GM12878 (cell line): ENCODE results near the gene CALY. TPM values are rescaled to one million over a fixed set of nuclear protein-coding genes. Genes with fewer than 3 reads are reported as not detected.

Experiments
- BHLHE40 ChIP-seq, 2 experiments: fragments of 450-650 bp in 1 of 2; IDR thresholded peaks; 2 replicates each; pipeline ENCODE4 v1.6.1; 2011 to 2017; ENCODE audit warnings: low read depth in 2 of 2, borderline replicate concordance in 1 of 2, improper control_type of control experiment in 1 of 2, low read length in 1 of 2, mild to moderate bottlenecking in 1 of 2
- CBFB ChIP-seq: IDR thresholded peaks from 2 replicates; pipeline ENCODE4 v1.6.1; 2016; ENCODE audit warnings: antibody characterized with exemption, low read depth
- ELK1 ChIP-seq: IDR thresholded peaks from 2 replicates; pipeline ENCODE4 v1.6.1; 2012; ENCODE audit warnings: low read depth, low read length, improper control_type of control experiment
- EZH2 ChIP-seq: IDR thresholded peaks from 2 replicates; pipeline ENCODE4 v1.6.1; 2012; ENCODE audit warnings: low read depth, mild to moderate bottlenecking, control low read depth, inconsistent platforms, low read length, borderline replicate concordance; ENCODE audit not compliant: control insufficient read depth
- HDGF ChIP-seq: fragments of 450-650 bp; IDR thresholded peaks from 2 replicates; pipeline ENCODE4 v1.6.1; 2016; ENCODE audit warnings: antibody characterized with exemption
- KDM1A ChIP-seq: fragments of 200-600 bp; sonication (generic); IDR thresholded peaks from 2 replicates; pipeline ENCODE4 v1.6.1; 2016; ENCODE audit warnings: borderline replicate concordance
- MXI1 ChIP-seq: fragments of 150-350 bp; IDR thresholded peaks from 2 replicates; pipeline ENCODE4 v1.6.1; 2011; ENCODE audit warnings: low read depth, mild to moderate bottlenecking, inconsistent platforms, low read length, improper control_type of control experiment
- NFIC ChIP-seq: IDR thresholded peaks from 2 replicates; pipeline ENCODE4 v1.6.1; 2012; ENCODE audit warnings: low read depth, mild to moderate bottlenecking, inconsistent platforms, low read length, moderate library complexity
- NKRF ChIP-seq: fragments of 450-650 bp; conservative IDR thresholded peaks from 2 replicates; pipeline ENCODE4 v1.6.1; 2017; ENCODE audit warnings: mild to moderate bottlenecking, moderate library complexity
- NR2C1 ChIP-seq: fragments of 450-650 bp; IDR thresholded peaks from 2 replicates; pipeline ENCODE4 v1.6.1; 2017; ENCODE audit warnings: antibody characterized with exemption, mild to moderate bottlenecking, moderate library complexity
- PRDM15 ChIP-seq: fragments of 450-650 bp; formaldehyde crosslinking; IDR thresholded peaks from 2 replicates; pipeline ENCODE4 v1.4.0; 2020; ENCODE audit warnings: mild to moderate bottlenecking, moderate library complexity
- REST ChIP-seq: IDR thresholded peaks from 2 replicates; pipeline ENCODE4 v1.6.1; 2012; ENCODE audit warnings: mild to moderate bottlenecking, low read depth, low read length
- SMAD5 ChIP-seq: IDR thresholded peaks from 2 replicates; pipeline ENCODE4 v1.6.1; 2016; ENCODE audit warnings: antibody characterized with exemption, low read depth
- SMARCA5 ChIP-seq: fragments of 450-650 bp; IDR thresholded peaks from 2 replicates; pipeline ENCODE4 v1.6.1; 2017; ENCODE audit warnings: mild to moderate bottlenecking
- SP1 ChIP-seq: IDR thresholded peaks from one replicate; pipeline ENCODE4 v1.6.1; 2011; ENCODE audit warnings: low read depth, low read length
- SREBF1 ChIP-seq: IDR thresholded peaks from 2 replicates; pipeline ENCODE4 v1.6.1; 2012; ENCODE audit warnings: mild to moderate bottlenecking, low read length
- SRF ChIP-seq, 2 experiments: IDR thresholded peaks; 2 replicates each; pipeline ENCODE4 v1.6.1; 2011; ENCODE audit warnings: low read depth in 2 of 2, low read length in 2 of 2, mild to moderate bottlenecking in 1 of 2, moderate library complexity in 1 of 2
- STAT3 ChIP-seq: IDR thresholded peaks from 2 replicates; pipeline ENCODE4 v1.6.1; 2011; ENCODE audit warnings: low read depth, low read length, improper control_type of control experiment
- SUZ12 ChIP-seq: fragments of 200-600 bp; sonication (generic); IDR thresholded peaks from one replicate; pipeline ENCODE4 v1.6.1; 2018; ENCODE audit warnings: antibody characterized with exemption, mild to moderate bottlenecking; ENCODE audit not compliant: unreplicated experiment
- YY1 ChIP-seq: IDR thresholded peaks from 2 replicates; pipeline ENCODE4 v1.6.1; 2011; ENCODE audit warnings: low read depth, mild to moderate bottlenecking, low read length
- ZNF217 ChIP-seq: fragments of 450-650 bp; IDR thresholded peaks from 2 replicates; pipeline ENCODE4 v1.6.1; 2017; ENCODE audit warnings: antibody characterized with exemption, mild to moderate bottlenecking
- polyA plus RNA-seq, 11 experiments: library from polyadenylated mRNA; depleted of rRNA in 4 of 11; unstranded in 6 of 11; stranded (reverse) in 5 of 11; fragments of >200 nt; fragmentation: Nextera tagmentation in 4 of 11; fragmentation: Illumina TruSeq in 1 of 11; extraction: Ambion mirVana in 4 of 11; extraction: Trizol in 1 of 11; gene quantifications; 1 replicate in 1 of 11; 2 replicates in 10 of 11; pipeline versions ENCODE4 v1.2.1 to v1.2.3, GENCODE V29; 2011 to 2016; ENCODE audit warnings: inconsistent platforms in 2 of 11, missing spikeins in 2 of 11, low read depth in 1 of 11
- total RNA-seq, 4 experiments: library from RNA; depleted of rRNA in 3 of 4; stranded (reverse); fragments of >200 nt in 3 of 4; fragmentation: Illumina TruSeq in 1 of 4; extraction: Trizol in 1 of 4; gene quantifications; 2 replicates each; pipeline versions ENCODE4 v1.2.1 to v1.2.3, GENCODE V29; 2013 to 2021

The CALY gene
- total and polyA plus RNA-seq, 10 of the 15 experiments (the other 5 are each of a cell fraction or from before 2014, with no cell fraction given) = 0.07 TPM; not detected in 9

- TF ChIP-seq CBFB (no peak), NKRF (0 out of 2 replicates have a peak, but pooled peaks have one; percentile 28), YY1 (0 out of 2 replicates have a peak, but pooled peaks have one; percentile 20), HDGF (no peak), NR2C1 (no peak), ELK1 (no peak), PRDM15 (CRISPR knock-in tag) (no peak), SRF (IDR thresholded peaks at IDR 0.05; ENCODE audit: low read depth in 2 of 2, low read length in 2 of 2) (no peak), MXI1 (peak; percentile 54), SUZ12 (no peak), NFIC (no peak), SMARCA5 (peak; percentile 85), SMAD5 (no peak), ZNF217 (no peak), EZH2 (no peak), SP1 (no peak), BHLHE40 (IDR thresholded peaks at IDR 0.05; ENCODE audit: borderline replicate concordance in 1 of 2, low read depth in 2 of 2, low read length in 1 of 2) (peak in 1 of 2 experiments; percentile 19; a peak in 1 of 4 replicates), KDM1A (no peak), REST (no peak), STAT3 (no peak), SREBF1 (no peak)
These were observed 28.8 kb downstream of the CALY start (continued) for GRCh38 chr10:133307776-133308420.
